Naive thymus-derived CD4-positive, alpha-beta T cell (primary cell): ENCODE measurements around the gene MAG. TPM values are rescaled to one million over a fixed set of nuclear protein-coding genes. Genes with fewer than 3 reads are reported as not detected.

Experiments
- ATAC-seq: fragments of 150-1000 bp; cut with Tn5 transposase; 2 replicates; pipeline ENCODE4 v1.10.0; 2021; ENCODE audit warnings: mild to moderate bottlenecking, moderate library complexity
- CTCF ChIA-PET: fragments of 350-600 bp; sonication (Branson Sonifier 250); formaldehyde crosslinking; loops from one replicate; lab custom pipeline; 2021; ENCODE audit warnings: antibody characterized with exemption; lab: Charles Lee
- POLR2A ChIA-PET: fragments of 350-600 bp; sonication (Branson Sonifier 250); formaldehyde crosslinking; loops from one replicate; lab custom pipeline; 2021; ENCODE audit warnings: antibody characterized with exemption, inconsistent platforms; lab: Charles Lee
- DNase-seq, 9 donors: peaks; one replicate each; pipeline versions ENCODE4 v3.0.0 to v3.0.0-alpha.2; 2020 to 2022; ENCODE audit warnings: mixed read lengths in 1 of 9
- H3K27ac ChIP-seq: one replicate; pipeline ENCODE4 v1.7.0; 2013; ENCODE audit warnings: mild to moderate bottlenecking, low read depth, low read length, moderate library complexity
- H3K27me3 ChIP-seq, 2 donors: one replicate each; pipeline ENCODE4 v1.7.0; 2013; ENCODE audit warnings: low read length in 2 of 2, mild to moderate bottlenecking in 2 of 2, moderate library complexity in 2 of 2; ENCODE audit not compliant: control insufficient read depth in 2 of 2, insufficient read depth in 2 of 2
- H3K36me3 ChIP-seq, 3 experiments: 1 replicate in 2 of 3; 2 replicates in 1 of 3; pipeline ENCODE4 v1.7.0; 2013; ENCODE audit warnings: low read length in 3 of 3, mild to moderate bottlenecking in 3 of 3, moderate library complexity in 1 of 3; ENCODE audit not compliant: insufficient read depth in 3 of 3, control insufficient read depth in 2 of 3
- H3K4me1 ChIP-seq, 2 donors: one replicate each; pipeline ENCODE4 v1.7.0; 2013; ENCODE audit warnings: low read length in 2 of 2, mild to moderate bottlenecking in 2 of 2, moderate library complexity in 1 of 2; ENCODE audit not compliant: control insufficient read depth in 2 of 2, insufficient read depth in 2 of 2
- H3K4me3 ChIP-seq: 2 replicates; pipeline ENCODE4 v1.7.0; 2013; ENCODE audit warnings: mild to moderate bottlenecking, low read length
- H3K9me3 ChIP-seq, 3 experiments: 1 replicate in 2 of 3; 2 replicates in 1 of 3; pipeline ENCODE4 v1.7.0; 2013; ENCODE audit warnings: low read length in 3 of 3; ENCODE audit not compliant: control insufficient read depth in 2 of 3
- H3K27ac Mint-ChIP-seq, 9 donors: one replicate each; pipeline ENCODE4 v1.8.0; 2020 to 2022; ENCODE audit warnings: mixed read lengths in 9 of 9, mild to moderate bottlenecking in 8 of 9, moderate library complexity in 5 of 9, inconsistent platforms in 2 of 9
- H3K27me3 Mint-ChIP-seq, 5 donors: one replicate each; pipeline ENCODE4 v1.8.0; 2021 to 2022; ENCODE audit warnings: mixed read lengths in 5 of 5, mild to moderate bottlenecking in 1 of 5
- H3K36me3 Mint-ChIP-seq, 5 donors: one replicate each; pipeline ENCODE4 v1.8.0; 2020 to 2022; ENCODE audit warnings: mixed read lengths in 5 of 5, mild to moderate bottlenecking in 3 of 5, inconsistent platforms in 1 of 5
- H3K4me1 Mint-ChIP-seq, 7 donors: one replicate each; pipeline ENCODE4 v1.8.0; 2020 to 2022; ENCODE audit warnings: mixed read lengths in 7 of 7, mild to moderate bottlenecking in 3 of 7, inconsistent platforms in 1 of 7
- H3K4me3 Mint-ChIP-seq, 10 donors: one replicate each; pipeline ENCODE4 v1.8.0; 2020 to 2022; ENCODE audit warnings: mild to moderate bottlenecking in 10 of 10, mixed read lengths in 10 of 10, moderate library complexity in 6 of 10, inconsistent platforms in 2 of 10
- H3K9me3 Mint-ChIP-seq, 11 donors: one replicate each; pipeline ENCODE4 v1.8.0; 2020 to 2022; ENCODE audit warnings: mixed read lengths in 11 of 11, mild to moderate bottlenecking in 4 of 11, inconsistent platforms in 1 of 11, moderate library complexity in 1 of 11
- intact Hi-C, 2 donors: fragments of 100-400 bp; cut with micrococcal nuclease; formaldehyde crosslinking; loops; one replicate each; pipeline ENCODE4 v1.15.1; 2023
- polyA plus RNA-seq, 2 donors: library from polyadenylated mRNA; unstranded; fragments of 300-500 nt; fragmentation: Illumina TruSeq; gene quantifications; one replicate each; pipeline ENCODE4 v1.2.3, GENCODE V29; 2021
- total RNA-seq, 6 experiments: library from RNA in 5 of 6; stranded (reverse) in 5 of 6; gene quantifications; 1 replicate in 5 of 6; 2 replicates in 1 of 6; pipeline ENCODE4 v1.2.3 and lab custom pipeline; 2021 to 2026

Gene MAG
- total and polyA plus RNA-seq, 7 experiments from 2014 or later = 0.29 to 0.31 TPM; not detected in 5

DNA sequence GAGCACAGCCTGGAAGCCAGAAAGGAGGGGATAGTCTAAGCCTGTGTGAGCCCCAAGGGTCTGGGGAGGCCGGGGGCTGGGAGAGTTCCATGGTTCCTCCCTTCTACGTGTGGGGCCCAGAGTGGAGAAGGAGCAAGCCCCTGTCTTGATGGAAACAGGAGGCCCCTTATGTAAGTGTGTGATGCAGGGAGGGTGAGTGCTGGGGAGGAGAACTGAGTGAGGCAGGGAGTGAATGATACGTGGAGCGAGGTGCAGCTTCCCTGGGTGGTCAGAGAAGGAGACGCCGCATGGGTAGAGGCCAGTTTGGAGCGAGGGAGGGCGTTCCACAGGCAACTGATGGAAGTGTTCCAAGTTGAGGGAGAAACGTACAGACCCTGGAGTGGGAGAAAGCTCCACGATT lies 16.0 kb downstream of the MAG start:
- H3K36me3 Mint-ChIP-seq = no peaks in the 10 kb centered on the region
- Histone ChIP-seq H3K4me3 (no peak overlapping the region), H3K4me1 (no peaks in the 10 kb centered on the region), H3K27me3 (no peaks in the 10 kb centered on the region), H3K36me3 (no peaks in the 10 kb centered on the region), H3K9me3 (no peaks in the 10 kb centered on the region), H3K27ac (no peak overlapping the region)
- intact Hi-C loops = no loop called here
- H3K27me3 Mint-ChIP-seq = peaks cover 0 to 4% (median 0%) of the 10 kb centered on the region in 5 donors
- H3K4me3 Mint-ChIP-seq = no peak overlapping the region
- ChIA-PET POLR2A (interaction anchor here (0.9 kb wide), 1 partner anchor 13 kb away, joined by 3 read pairs; no protein-coding TSS in a partner anchor), CTCF (interaction anchor here (0.6 kb wide), 1 partner anchor 512 kb away, joined by 3 read pairs; no protein-coding TSS in a partner anchor)
- H3K4me1 Mint-ChIP-seq = peaks cover 0 to 2% (median 0%) of the 10 kb centered on the region in 7 donors
- no peak for DNase-seq
- H3K9me3 Mint-ChIP-seq = no peaks in the 10 kb centered on the region
- no peak for ATAC-seq
- peak overlapping the region in 1 of 9 donors; percentile 56 for H3K27ac Mint-ChIP-seq

GRCh38 chr19:35308910-35309309 lies 16.9 kb downstream of the MAG start:
- Histone ChIP-seq H3K36me3 (no peaks in the 10 kb centered on the region), H3K27ac (no peak overlapping the region), H3K4me1 (no peaks in the 10 kb centered on the region), H3K9me3 (no peaks in the 10 kb centered on the region), H3K27me3 (no peaks in the 10 kb centered on the region), H3K4me3 (no peak overlapping the region)
- DNase-seq (no peak), ATAC-seq (no peak)
- no peaks in the 10 kb centered on the region for H3K9me3 Mint-ChIP-seq
- H3K36me3 Mint-ChIP-seq = no peaks in the 10 kb centered on the region
- CTCF ChIA-PET = no interaction called here
- peaks cover 0 to 4% (median 0%) of the 10 kb centered on the region in 5 donors for H3K27me3 Mint-ChIP-seq
- no peak overlapping the region for H3K4me3 Mint-ChIP-seq
- intact Hi-C loops = no loop called here
- POLR2A ChIA-PET = no interaction called here
- peak overlapping the region in 1 of 9 donors; percentile 1 for H3K27ac Mint-ChIP-seq
- H3K4me1 Mint-ChIP-seq = peaks cover 0 to 4% (median 0%) of the 10 kb centered on the region in 7 donors

DNA sequence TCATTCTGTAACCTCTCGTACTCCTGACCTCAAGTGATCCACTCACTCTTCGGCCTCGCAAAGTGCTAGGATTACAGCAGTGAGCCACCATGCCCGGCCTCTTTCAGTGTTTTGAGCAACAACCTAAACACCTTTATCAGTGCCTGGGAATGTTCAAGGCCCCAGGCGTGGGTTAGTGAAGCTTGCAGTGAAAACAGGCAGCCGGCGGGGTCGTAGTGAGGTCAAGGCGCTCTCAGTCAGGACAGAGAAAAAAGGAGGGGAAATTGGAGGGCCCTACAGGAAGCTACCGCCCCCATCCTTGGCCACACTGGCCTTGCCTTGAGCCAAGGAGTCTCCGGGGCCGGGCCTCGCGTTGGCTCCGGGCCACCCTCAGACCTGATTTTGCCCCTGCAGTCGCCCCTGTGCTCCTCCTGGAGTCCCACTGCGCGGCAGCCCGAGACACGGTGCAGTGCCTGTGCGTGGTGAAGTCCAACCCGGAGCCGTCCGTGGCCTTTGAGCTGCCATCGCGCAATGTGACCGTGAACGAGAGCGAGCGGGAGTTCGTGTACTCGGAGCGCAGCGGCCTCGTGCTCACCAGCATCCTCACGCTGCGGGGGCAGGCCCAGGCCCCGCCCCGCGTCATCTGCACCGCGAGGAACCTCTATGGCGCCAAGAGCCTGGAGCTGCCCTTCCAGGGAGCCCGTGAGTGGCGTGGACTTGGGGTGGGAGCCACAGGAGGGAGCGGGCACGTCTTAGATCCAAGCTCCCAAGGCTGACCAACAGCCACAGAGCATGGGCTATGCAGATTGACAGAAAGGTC lies 17.7 kb downstream of the MAG start:
- H3K4me1 ChIP-seq = no peaks in the 10 kb centered on the region
- H3K36me3 ChIP-seq = no peaks in the 10 kb centered on the region
- Mint-ChIP-seq H3K36me3 (no peaks in the 10 kb centered on the region), H3K4me3 (no peak overlapping the region), H3K4me1 (peaks cover 0 to 5% (median 0%) of the 10 kb centered on the region in 7 donors), H3K9me3 (no peaks in the 10 kb centered on the region), H3K27ac (no peak overlapping the region), H3K27me3 (peaks cover 0 to 4% (median 0%) of the 10 kb centered on the region in 5 donors)
- POLR2A ChIA-PET = no interaction called here
- H3K27ac ChIP-seq = no peak overlapping the region
- no peak for ATAC-seq
- no peak overlapping the region for H3K4me3 ChIP-seq
- CTCF ChIA-PET = no interaction called here
- no peak for DNase-seq
- H3K27me3 ChIP-seq = no peaks in the 10 kb centered on the region
- no peaks in the 10 kb centered on the region for H3K9me3 ChIP-seq
- intact Hi-C loops = no loop called here

GRCh38 chr19:35310331-35310730 lies 18.4 kb downstream of the MAG start:
- CTCF ChIA-PET = no interaction called here
- intact Hi-C loops = no loop called here
- no peaks in the 10 kb centered on the region for H3K36me3 Mint-ChIP-seq
- no peaks in the 10 kb centered on the region for H3K4me1 ChIP-seq
- no peak overlapping the region for H3K27ac ChIP-seq
- H3K4me3 Mint-ChIP-seq = no peak overlapping the region
- H3K27me3 ChIP-seq = no peaks in the 10 kb centered on the region
- no peaks in the 10 kb centered on the region for H3K36me3 ChIP-seq
- H3K4me3 ChIP-seq = no peak overlapping the region
- no peak for ATAC-seq
- H3K9me3 ChIP-seq = no peaks in the 10 kb centered on the region
- no peaks in the 10 kb centered on the region for H3K9me3 Mint-ChIP-seq
- H3K4me1 Mint-ChIP-seq = peaks cover 0 to 6% (median 0%) of the 10 kb centered on the region in 7 donors
- no peak for DNase-seq
- POLR2A ChIA-PET = no interaction called here
- no peak overlapping the region for H3K27ac Mint-ChIP-seq
- peaks cover 0 to 4% (median 0%) of the 10 kb centered on the region in 5 donors for H3K27me3 Mint-ChIP-seq

DNA sequence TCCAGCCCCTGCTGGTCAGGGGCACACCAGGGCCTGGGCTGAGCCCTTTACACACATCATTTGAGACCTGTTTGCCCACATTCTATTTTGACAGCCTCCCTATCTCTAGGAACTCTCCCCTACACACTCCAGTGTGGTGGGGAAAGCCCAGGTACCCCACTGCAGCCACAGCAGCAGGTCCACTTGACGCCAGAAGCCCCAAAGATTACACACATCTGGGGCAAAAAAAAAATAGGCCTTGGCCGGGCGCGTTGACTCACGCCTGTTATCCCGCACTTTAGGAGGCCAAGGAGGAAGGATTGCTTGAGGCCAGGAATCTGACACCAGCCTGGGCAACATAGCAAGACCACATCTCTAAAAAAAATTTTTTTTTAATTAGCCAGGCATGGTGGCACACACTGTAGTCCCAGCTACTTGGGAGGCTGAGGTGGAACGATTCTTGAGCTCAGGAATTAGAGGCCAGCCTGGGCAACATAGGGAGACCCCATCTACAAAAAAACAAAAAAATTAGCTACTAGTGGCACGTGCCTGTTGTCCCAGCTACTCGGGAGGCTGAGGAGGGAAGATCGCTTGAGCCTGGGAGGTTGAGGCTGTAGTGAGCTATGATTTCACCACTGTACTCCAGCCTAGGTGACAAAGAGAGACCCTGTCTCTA lies 19.0 kb downstream of the MAG start:
- peaks cover 0 to 6% (median 0%) of the 10 kb centered on the region in 7 donors for H3K4me1 Mint-ChIP-seq
- no peaks in the 10 kb centered on the region for H3K9me3 Mint-ChIP-seq
- Histone ChIP-seq H3K4me3 (no peak overlapping the region), H3K27me3 (no peaks in the 10 kb centered on the region), H3K27ac (no peak overlapping the region), H3K36me3 (no peaks in the 10 kb centered on the region), H3K4me1 (no peaks in the 10 kb centered on the region), H3K9me3 (no peaks in the 10 kb centered on the region)
- peaks cover 0 to 4% (median 0%) of the 10 kb centered on the region in 5 donors for H3K27me3 Mint-ChIP-seq
- H3K4me3 Mint-ChIP-seq = no peak overlapping the region
- POLR2A ChIA-PET = no interaction called here
- intact Hi-C loops = no loop called here
- CTCF ChIA-PET = no interaction called here
- DNase-seq (no peak), ATAC-seq (no peak)
- no peaks in the 10 kb centered on the region for H3K36me3 Mint-ChIP-seq
- H3K27ac Mint-ChIP-seq = no peak overlapping the region

DNA sequence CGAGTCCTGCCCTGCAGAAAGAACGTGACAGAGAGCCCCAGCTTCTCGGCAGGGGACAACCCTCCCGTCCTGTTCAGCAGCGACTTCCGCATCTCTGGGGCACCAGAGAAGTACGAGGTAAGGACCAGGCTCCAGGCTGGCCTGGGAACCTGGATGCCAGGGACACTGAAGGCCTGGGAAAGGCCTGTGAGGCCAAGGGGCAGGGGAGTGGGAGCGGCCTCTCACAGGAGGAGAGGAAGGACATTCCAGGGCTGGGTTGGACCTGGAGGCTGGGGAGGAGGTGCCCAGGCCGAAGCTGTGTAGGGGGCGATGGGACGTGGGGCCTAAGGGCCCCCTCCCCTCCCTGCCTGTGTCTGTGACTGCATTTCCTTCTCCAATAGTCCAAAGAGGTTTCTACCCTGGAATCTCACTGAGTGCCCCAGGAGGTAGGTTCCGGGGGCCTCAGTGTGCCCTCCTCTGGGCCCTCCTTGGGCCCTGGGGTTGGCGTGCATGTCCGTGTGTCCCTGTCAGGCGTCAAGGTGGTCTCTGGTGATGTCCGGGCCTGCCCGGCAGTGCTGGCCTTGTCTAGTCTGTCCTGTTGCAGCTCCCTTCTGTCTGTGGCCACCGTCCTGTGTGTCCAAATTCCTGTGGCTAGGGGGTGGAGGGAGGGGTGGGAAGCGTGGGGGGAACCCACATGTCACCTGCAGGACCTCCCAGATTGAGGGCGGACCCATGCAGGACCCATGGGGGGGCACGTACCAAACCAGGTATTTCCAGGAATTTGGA lies 20.1 kb downstream of the MAG start:
- DNase-seq (no peak), ATAC-seq (no peak)
- Histone ChIP-seq H3K27ac (no peak overlapping the region), H3K4me3 (no peak overlapping the region), H3K27me3 (no peaks in the 10 kb centered on the region), H3K9me3 (no peaks in the 10 kb centered on the region), H3K36me3 (no peaks in the 10 kb centered on the region), H3K4me1 (no peaks in the 10 kb centered on the region)
- Mint-ChIP-seq H3K27ac (no peak overlapping the region), H3K9me3 (no peaks in the 10 kb centered on the region), H3K4me3 (no peak overlapping the region), H3K36me3 (no peaks in the 10 kb centered on the region), H3K27me3 (peaks cover 0 to 4% (median 0%) of the 10 kb centered on the region in 5 donors), H3K4me1 (peaks cover 0 to 6% (median 0%) of the 10 kb centered on the region in 7 donors)
- intact Hi-C loops = no loop called here
- ChIA-PET CTCF (no interaction called here), POLR2A (no interaction called here)
